NCI-H146 treated with DMSO at 0.1 percent for 48 hours (cell line): ENCODE data around the gene GOLGA8T.
"Not testable (repeated sequence)": the region's sequence is repeated elsewhere in the genome, so short reads cannot be mapped to it uniquely, and the experiment has no call there.

Experiments
- DNase-seq: peaks from one replicate; lab custom pipeline; 2025; ENCODE audit not compliant: unreplicated experiment; lab: John Stamatoyannopoulos, UW

The GOLGA8T gene

DNA sequence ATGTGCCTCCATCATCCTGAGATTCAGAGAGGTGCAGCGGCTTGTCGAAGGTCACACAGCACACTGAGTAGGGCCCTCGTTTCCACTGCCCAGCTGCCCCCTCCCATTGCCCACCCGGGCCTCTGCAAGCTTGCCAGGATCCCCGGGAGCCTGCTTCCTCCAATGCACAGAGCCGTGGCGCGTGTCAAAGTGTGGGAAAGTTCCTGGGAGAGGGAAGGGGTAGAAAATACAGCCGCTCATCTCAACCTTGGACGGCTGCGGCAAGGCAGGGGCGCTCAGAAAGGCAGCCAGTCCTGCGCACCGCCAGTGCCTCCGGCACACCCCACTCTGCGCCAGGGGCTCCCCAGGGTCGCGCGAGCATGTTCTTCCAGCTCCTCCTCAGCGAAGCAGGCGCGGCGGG is 56.3 kb downstream of the GOLGA8T start:
- DNase-seq, result not testable (repeated sequence)

DNA sequence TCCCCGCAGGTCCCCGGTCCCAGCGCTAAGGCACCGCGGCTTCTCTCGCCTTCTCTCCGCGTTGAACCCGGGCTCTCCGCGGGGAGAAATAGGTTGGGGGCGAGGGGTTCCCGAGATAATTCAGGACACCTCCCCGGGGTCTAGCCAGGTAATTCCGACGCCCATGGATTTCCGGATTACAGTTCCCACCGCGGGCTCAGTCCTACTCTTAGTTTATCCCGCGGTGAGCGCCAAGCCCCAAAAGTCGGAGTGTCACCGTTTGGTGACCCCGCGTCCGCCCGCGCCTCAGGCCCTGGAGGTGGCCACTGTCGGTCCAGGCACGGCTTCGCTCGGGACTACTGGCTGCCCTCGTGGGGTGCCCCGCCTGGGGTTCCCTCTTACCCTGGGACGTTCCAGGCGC is 56.8 kb downstream of the GOLGA8T start:
- DNase-seq, result not testable (repeated sequence)

DNA sequence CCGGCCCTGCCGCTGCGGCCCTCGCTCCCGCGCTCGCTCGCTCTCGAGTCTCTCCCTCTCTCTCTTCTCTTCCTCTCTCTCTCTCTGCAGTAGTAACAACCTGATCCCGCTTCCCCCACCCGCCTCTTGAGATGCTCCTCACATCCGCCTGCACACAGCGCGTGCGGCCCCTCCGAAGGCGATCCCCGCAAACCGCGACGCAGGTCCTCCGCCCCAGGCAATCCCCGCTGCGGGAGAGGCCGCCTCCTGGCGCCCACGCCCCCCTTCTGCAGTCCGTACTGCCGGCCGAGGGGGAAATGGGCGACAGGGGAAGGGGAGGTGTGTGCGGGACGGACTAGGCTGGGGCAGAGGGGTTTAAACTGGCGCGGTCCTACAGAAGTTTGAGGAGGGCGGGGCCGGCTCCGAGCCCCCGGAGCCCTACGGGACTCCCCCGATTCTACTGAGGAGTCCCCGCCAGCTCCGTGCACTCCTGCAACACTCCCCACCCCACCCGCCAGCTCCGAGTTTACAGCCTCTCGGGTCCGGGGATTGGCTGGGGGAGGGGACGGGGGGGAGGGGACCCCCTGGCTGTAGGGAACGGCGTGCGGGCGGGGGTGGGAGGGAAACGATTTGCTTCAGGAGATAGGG is 57.4 kb downstream of the GOLGA8T start:
- not testable (repeated sequence) for DNase-seq

DNA sequence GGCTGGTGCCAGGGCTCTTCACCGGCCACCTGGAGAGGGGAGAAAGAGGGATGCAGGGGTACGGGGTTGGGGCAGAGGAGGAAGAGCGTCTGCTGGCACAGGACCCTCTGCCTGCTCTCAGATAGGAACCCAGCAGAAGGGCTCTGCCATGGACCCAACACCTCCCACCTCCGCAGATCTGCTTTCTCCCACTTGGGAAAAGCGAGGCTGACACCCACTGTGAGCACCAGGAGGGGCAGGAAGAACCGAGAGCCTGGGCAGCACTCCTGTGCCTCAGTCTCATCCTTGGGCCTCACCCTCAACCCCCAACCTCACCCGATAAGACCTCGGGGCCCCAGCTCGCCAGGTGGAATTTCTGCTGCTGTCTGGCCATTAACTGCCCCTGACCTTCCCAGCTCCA is 58.0 kb downstream of the GOLGA8T start:
- DNase-seq, result not testable (repeated sequence)
